GM23248 (cell line): ENCODE measurements around the gene CD59. TPM values are rescaled to one million over a fixed set of nuclear protein-coding genes. Genes with fewer than 3 reads are reported as not detected.

Experiments
- DNase-seq: peaks from one replicate; pipeline ENCODE4 v3.0.0-alpha.2; 2015
- H2AFZ ChIP-seq: fragments of 200-600 bp; sonication (generic); 2 replicates; pipeline ENCODE4 v1.6.1; 2016; ENCODE audit warnings: antibody characterized with exemption
- H3F3A ChIP-seq: fragments of 200-600 bp; sonication (generic); 2 replicates; pipeline ENCODE4 v1.6.1; 2016; ENCODE audit warnings: mild to moderate bottlenecking, antibody characterized with exemption, mixed run types; ENCODE audit not compliant: insufficient read depth
- H3K27ac ChIP-seq: fragments of 200-600 bp; sonication (generic); 2 replicates; pipeline ENCODE4 v1.5.1; 2016; ENCODE audit warnings: mild to moderate bottlenecking
- H3K27me3 ChIP-seq: fragments of 200-600 bp; sonication (generic); replicated peaks from 2 replicates; pipeline ENCODE4 v1.6.1; 2016; ENCODE audit warnings: mild to moderate bottlenecking; ENCODE audit not compliant: insufficient read depth
- H3K36me3 ChIP-seq: fragments of 200-600 bp; sonication (generic); 2 replicates; pipeline ENCODE4 v1.6.1; 2016; ENCODE audit warnings: low read depth, mild to moderate bottlenecking
- H3K4me1 ChIP-seq: fragments of 200-600 bp; sonication (generic); 2 replicates; pipeline ENCODE4 v1.6.1; 2016; ENCODE audit warnings: mild to moderate bottlenecking; ENCODE audit not compliant: insufficient read depth
- H3K4me2 ChIP-seq: fragments of 200-600 bp; sonication (generic); one replicate; pipeline ENCODE4 v1.6.1; 2016; ENCODE audit warnings: mild to moderate bottlenecking; ENCODE audit not compliant: unreplicated experiment
- H3K4me3 ChIP-seq: fragments of 200-600 bp; sonication (generic); 2 replicates; pipeline ENCODE4 v1.5.1; 2016; ENCODE audit warnings: mild to moderate bottlenecking
- H3K79me2 ChIP-seq: fragments of 200-600 bp; sonication (generic); 2 replicates; pipeline ENCODE4 v1.6.1; 2016; ENCODE audit warnings: mild to moderate bottlenecking; ENCODE audit not compliant: insufficient read depth
- H3K9ac ChIP-seq: fragments of 200-600 bp; sonication (generic); 2 replicates; pipeline ENCODE4 v1.6.1; 2016; ENCODE audit warnings: mild to moderate bottlenecking
- H3K9me2 ChIP-seq: fragments of 200-600 bp; sonication (generic); 2 replicates; pipeline ENCODE4 v1.6.1; 2016; ENCODE audit warnings: mixed run types, mild to moderate bottlenecking, moderate library complexity; ENCODE audit not compliant: insufficient read depth
- H3K9me3 ChIP-seq: fragments of 200-600 bp; sonication (generic); one replicate; pipeline ENCODE4 v1.6.1; 2017; ENCODE audit warnings: low read depth
- H4K20me1 ChIP-seq: fragments of 200-600 bp; sonication (generic); 2 replicates; pipeline ENCODE4 v1.6.0; 2016; ENCODE audit not compliant: insufficient read depth
- EZH2 ChIP-seq: fragments of 200-600 bp; sonication (generic); IDR thresholded peaks from 2 replicates; pipeline ENCODE4 v1.6.1; 2018; ENCODE audit warnings: antibody characterized with exemption, mild to moderate bottlenecking; ENCODE audit not compliant: insufficient read depth, poor library complexity, severe bottlenecking
- EZH2phosphoT487 ChIP-seq: fragments of 200-600 bp; sonication (generic); IDR thresholded peaks from 2 replicates; pipeline ENCODE4 v1.6.1; 2018; ENCODE audit warnings: antibody characterized with exemption, moderate library complexity, mild to moderate bottlenecking, low read depth; ENCODE audit not compliant: insufficient read depth
- WGBS, 2 experiments: methylation state at CpG; one replicate each; pipeline ENCODE4 v1.1.6; 2015 to 2017; ENCODE audit warnings: low lambda C conversion rate in 2 of 2, low coverage in 1 of 2; ENCODE audit errors: missing lambda C conversion rate in 2 of 2; 5-methylcytosine and 5-hydroxymethylcytosine counted together
- in situ Hi-C: fragments of 300-500 bp; cut with MboI; formaldehyde crosslinking; loops from 2 replicates; pipeline ENCODE4 v1.15.0; 2020
- polyA plus RNA-seq: library from polyadenylated mRNA; unstranded; fragments of >200 nt; fragmentation: Nextera tagmentation; extraction: Ambion mirVana; gene quantifications from 2 replicates; pipeline ENCODE4 v1.2.1, GENCODE V29; 2016
- total RNA-seq: library from RNA; depleted of rRNA; stranded (reverse); fragments of >200 nt; shearing (Covaris generic); gene quantifications from 2 replicates; pipeline ENCODE4 v1.2.3, GENCODE V29; 2014

Gene CD59
- total and polyA plus RNA-seq, 2 experiments from 2014 or later: 1,314 to 2,015 TPM

GRCh38 chr11:33697997-33698396 is 38.2 kb downstream of the CD59 start:
- Histone ChIP-seq H3K4me3 (no peak overlapping the region), H3F3A (peaks cover 37% of the 10 kb centered on the region), H3K9ac (no peak overlapping the region), H3K9me3 (no peaks in the 10 kb centered on the region), H3K36me3 (no peaks in the 10 kb centered on the region), H3K27ac (no peak overlapping the region), H3K79me2 (no peaks in the 10 kb centered on the region), H2AFZ (no peak overlapping the region), H3K4me2 (no peak overlapping the region), H3K4me1 (peaks cover 44% of the 10 kb centered on the region), H3K9me2 (no peaks in the 10 kb centered on the region), H4K20me1 (no peaks in the 10 kb centered on the region), H3K27me3 (no peaks in the 10 kb centered on the region)
- DNase-seq: no peak
- no peak for TF ChIP-seq EZH2
- TF ChIP-seq EZH2phosphoT487: no peak
- WGBS, 2 experiments: 73 to 86% methylated on average over 3 of the region's 3 CpGs
- in situ Hi-C loops: no loop called here

GRCh38 chr11:33696931-33697638 is 39.1 kb downstream of the CD59 start:
- 89 to 92% methylated on average over 6 of the region's 6 CpGs for WGBS, 2 experiments
- no peak overlapping the region for H3K4me2 ChIP-seq
- no peaks in the 10 kb centered on the region for H3K9me3 ChIP-seq
- no peaks in the 10 kb centered on the region for H3K9me2 ChIP-seq
- peaks cover 37% of the 10 kb centered on the region for H3F3A ChIP-seq
- no peak overlapping the region for H3K27ac ChIP-seq
- no peaks in the 10 kb centered on the region for H3K79me2 ChIP-seq
- H4K20me1 ChIP-seq: no peaks in the 10 kb centered on the region
- H2AFZ ChIP-seq: no peak overlapping the region
- H3K27me3 ChIP-seq: no peaks in the 10 kb centered on the region
- no peaks in the 10 kb centered on the region for H3K36me3 ChIP-seq
- TF ChIP-seq EZH2: no peak
- no peak for TF ChIP-seq EZH2phosphoT487
- no peak overlapping the region for H3K4me3 ChIP-seq
- no peak for DNase-seq
- H3K9ac ChIP-seq: no peak overlapping the region
- in situ Hi-C loops: no loop called here
- peaks cover 44% of the 10 kb centered on the region for H3K4me1 ChIP-seq

- H3K4me1 ChIP-seq: peaks cover 42% of the 10 kb centered on the region
- in situ Hi-C loops: no loop called here
These were observed 39.8 kb downstream of the CD59 start for GRCh38 chr11:33696411-33696810.

GRCh38 chr11:33695051-33695566 is 41.1 kb downstream of the CD59 start:
- Histone ChIP-seq H2AFZ (no peak overlapping the region), H3K4me3 (no peak overlapping the region), H3K9ac (no peak overlapping the region), H3K79me2 (no peaks in the 10 kb centered on the region), H3K4me1 (peaks cover 43% of the 10 kb centered on the region), H3K4me2 (no peak overlapping the region), H3F3A (peaks cover 37% of the 10 kb centered on the region), H3K9me3 (no peaks in the 10 kb centered on the region), H3K9me2 (no peaks in the 10 kb centered on the region), H4K20me1 (no peaks in the 10 kb centered on the region), H3K27me3 (no peaks in the 10 kb centered on the region), H3K27ac (no peak overlapping the region), H3K36me3 (no peaks in the 10 kb centered on the region)
- in situ Hi-C loops: no loop called here
- no peak for TF ChIP-seq EZH2
- TF ChIP-seq EZH2phosphoT487: no peak
- 91 to 96% methylated on average over 4 of the region's 4 CpGs for WGBS, 2 experiments
- no peak for DNase-seq

More at GRCh38 chr11:33696411-33696810, 39.8 kb downstream of the CD59 start:
- no peaks in the 10 kb centered on the region for H3K27me3 ChIP-seq
- no peaks in the 10 kb centered on the region for H4K20me1 ChIP-seq
- no peaks in the 10 kb centered on the region for H3K9me2 ChIP-seq
- H3K4me3 ChIP-seq: no peak overlapping the region
- H2AFZ ChIP-seq: no peak overlapping the region
- no peak for DNase-seq
- no peak overlapping the region for H3K4me2 ChIP-seq
- TF ChIP-seq EZH2 (no peak), EZH2phosphoT487 (no peak)
- H3K9me3 ChIP-seq: no peaks in the 10 kb centered on the region
- 96 to 99% methylated on average over 5 of the region's 5 CpGs for WGBS, 2 experiments
- no peak overlapping the region for H3K9ac ChIP-seq
- H3F3A ChIP-seq: peaks cover 35% of the 10 kb centered on the region
- no peak overlapping the region for H3K27ac ChIP-seq
- H3K79me2 ChIP-seq: no peaks in the 10 kb centered on the region
- no peaks in the 10 kb centered on the region for H3K36me3 ChIP-seq
